Lower leg skin (tissue), 3 donors: ENCODE results near the gene NEAT1.

ENCODE experiments used
- POLR2A ChIP-seq, 2 donors: fragments of 450-650 bp; IDR thresholded peaks; one replicate each; pipeline ENCODE4 v1.6.1; 2016 to 2017; ENCODE audit warnings: antibody characterized with exemption in 2 of 2, mild to moderate bottlenecking in 1 of 2, moderate library complexity in 1 of 2
- TF ChIP-seq, protein P1 (sequence below), 3 donors: fragments of 450-650 bp; IDR thresholded peaks; one replicate each; pipeline ENCODE4 v1.5.1; 2016; ENCODE audit warnings: antibody characterized with exemption in 3 of 3, mild to moderate bottlenecking in 3 of 3, moderate library complexity in 2 of 3

DNA sequence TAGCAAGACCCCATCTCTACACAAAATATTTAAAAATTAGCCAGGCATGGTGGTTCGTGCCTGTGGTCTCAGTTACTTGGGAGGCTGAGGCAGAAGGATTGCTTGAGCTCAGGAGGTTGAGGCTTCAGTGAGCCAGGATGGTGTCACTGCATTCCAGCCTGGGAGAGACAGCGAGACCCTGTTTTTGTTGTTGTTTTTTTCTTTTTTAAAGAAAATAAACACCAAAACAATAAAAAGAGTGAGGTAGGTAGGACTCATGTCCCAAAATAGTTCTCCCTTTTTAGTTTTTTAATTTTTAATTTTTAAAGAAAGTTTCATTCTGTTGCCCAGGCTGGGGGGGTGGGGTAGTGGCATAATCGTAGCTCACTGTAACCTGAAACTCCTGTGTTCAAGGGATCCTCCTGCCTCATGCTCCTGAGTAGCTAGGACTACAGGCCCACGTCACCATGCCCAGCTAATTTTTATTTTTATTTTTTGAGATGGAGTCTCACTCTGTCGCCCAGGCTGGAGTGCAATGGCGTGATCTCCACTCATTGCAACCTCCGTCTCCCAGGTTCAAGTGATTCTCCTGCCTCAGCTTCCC, 50.8 kb downstream of the NEAT1 start:
- TF ChIP-seq, protein P1, sequence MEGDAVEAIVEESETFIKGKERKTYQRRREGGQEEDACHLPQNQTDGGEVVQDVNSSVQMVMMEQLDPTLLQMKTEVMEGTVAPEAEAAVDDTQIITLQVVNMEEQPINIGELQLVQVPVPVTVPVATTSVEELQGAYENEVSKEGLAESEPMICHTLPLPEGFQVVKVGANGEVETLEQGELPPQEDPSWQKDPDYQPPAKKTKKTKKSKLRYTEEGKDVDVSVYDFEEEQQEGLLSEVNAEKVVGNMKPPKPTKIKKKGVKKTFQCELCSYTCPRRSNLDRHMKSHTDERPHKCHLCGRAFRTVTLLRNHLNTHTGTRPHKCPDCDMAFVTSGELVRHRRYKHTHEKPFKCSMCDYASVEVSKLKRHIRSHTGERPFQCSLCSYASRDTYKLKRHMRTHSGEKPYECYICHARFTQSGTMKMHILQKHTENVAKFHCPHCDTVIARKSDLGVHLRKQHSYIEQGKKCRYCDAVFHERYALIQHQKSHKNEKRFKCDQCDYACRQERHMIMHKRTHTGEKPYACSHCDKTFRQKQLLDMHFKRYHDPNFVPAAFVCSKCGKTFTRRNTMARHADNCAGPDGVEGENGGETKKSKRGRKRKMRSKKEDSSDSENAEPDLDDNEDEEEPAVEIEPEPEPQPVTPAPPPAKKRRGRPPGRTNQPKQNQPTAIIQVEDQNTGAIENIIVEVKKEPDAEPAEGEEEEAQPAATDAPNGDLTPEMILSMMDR (IDR thresholded peaks at IDR 0.05), result no peak
- no peak for TF ChIP-seq POLR2A (IDR thresholded peaks at IDR 0.05)
